CD1c-positive myeloid dendritic cell (primary cell): ENCODE measurements around the gene SERBP1.

ENCODE experiments used
- DNase-seq: peaks from one replicate; pipeline ENCODE4 v3.0.0-alpha.2; 2016; ENCODE audit errors: extremely low spot score

The SERBP1 gene

DNA sequence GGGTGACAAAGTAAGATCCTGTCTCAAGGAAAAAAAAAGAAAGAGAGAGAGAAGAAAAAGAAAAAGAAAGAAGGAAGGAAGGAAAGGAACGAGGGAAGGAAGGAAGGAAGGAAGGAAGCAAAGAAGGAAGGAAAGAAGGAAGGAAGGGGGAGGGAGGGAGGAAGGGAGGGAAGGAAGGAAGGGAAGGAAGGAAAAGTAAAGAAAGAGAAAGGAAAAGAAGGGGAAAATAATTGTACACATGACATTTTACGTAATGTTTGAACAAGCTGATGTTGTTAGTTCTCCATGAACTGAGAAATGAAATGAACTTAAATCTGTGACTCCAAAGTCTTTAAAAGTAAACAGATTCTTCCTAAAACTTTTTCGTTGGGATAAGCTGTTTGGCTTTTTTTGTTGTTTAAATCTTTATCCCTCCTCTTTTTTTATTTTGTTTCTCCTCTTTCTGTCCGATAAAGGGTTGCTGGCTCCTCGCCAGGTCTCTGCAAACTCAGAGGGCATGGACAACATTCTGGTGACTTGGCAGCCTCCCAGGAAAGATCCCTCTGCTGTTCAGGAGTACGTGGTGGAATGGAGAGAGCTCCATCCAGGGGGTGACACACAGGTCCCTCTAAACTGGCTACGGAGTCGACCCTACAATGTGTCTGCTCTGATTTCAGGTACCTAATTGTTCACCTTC, 62.7 kb downstream of the SERBP1 start:
- no peak for DNase-seq

GRCh38 chr1:67361641-67362040, 68.6 kb downstream of the SERBP1 start:
- no peak for DNase-seq

GRCh38 chr1:67359592-67359991, 70.6 kb downstream of the SERBP1 start:
- DNase-seq: no peak
